Airway epithelial cell (primary cell): ENCODE data around the gene TMEM109. TPM values are rescaled to one million over a fixed set of nuclear protein-coding genes. Genes with fewer than 3 reads are reported as not detected.

ENCODE experiments used
- total RNA-seq: library from RNA; depleted of rRNA; stranded (reverse); fragments of >200 nt; gene quantifications from 2 replicates; pipeline ENCODE4 v1.2.3, GENCODE V29; 2015

Gene TMEM109, protein sequence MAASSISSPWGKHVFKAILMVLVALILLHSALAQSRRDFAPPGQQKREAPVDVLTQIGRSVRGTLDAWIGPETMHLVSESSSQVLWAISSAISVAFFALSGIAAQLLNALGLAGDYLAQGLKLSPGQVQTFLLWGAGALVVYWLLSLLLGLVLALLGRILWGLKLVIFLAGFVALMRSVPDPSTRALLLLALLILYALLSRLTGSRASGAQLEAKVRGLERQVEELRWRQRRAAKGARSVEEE
- total RNA-seq: 36.4 and 47.4 TPM in 2 replicates

DNA sequence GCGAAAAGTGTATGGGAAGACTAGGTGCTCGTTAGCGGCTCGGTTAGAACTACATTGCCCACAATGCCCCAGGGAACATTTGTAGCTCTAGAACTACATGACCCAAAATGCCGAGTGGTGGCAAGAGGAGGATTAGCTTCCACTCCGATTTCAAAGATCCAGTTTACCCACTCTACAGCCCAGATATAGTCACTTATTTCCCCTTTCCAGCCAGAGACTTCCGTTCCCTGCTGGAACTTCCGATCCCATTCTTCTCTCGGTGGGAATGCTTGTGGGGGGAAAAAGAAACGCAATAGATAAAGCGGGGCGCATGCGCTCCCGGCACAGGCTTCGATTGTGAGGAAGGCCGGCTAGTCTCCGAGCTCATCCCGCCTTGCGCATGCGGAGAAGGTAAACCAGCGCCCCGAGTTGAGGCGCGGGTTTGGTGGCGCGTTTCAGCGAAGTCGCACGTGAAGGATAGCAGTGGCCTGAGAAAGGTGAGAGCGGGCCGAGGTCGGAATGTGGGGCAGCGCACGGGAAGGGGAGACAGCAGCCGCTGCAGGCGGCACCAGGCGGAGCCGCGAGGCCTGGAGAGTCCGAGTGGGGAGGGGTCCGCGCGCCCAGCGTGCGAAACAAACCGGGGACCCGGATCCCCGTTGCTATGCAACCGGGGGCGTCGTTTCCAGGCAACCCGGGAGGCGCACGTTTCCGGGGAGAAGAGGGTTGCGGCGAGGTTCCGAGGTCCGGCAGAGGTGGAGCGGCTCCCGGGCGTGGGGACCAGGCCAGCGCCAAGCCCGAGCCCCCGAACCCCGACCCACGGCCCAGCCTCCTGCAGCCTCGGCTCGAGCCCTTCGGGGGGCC is at the start of gene TMEM109:
Gene TMEM109 (plus strand): TSS at position 366 of the 840 bp plus-strand sequence. CDS start 5,536 bp downstream, outside the sequence.

DNA sequence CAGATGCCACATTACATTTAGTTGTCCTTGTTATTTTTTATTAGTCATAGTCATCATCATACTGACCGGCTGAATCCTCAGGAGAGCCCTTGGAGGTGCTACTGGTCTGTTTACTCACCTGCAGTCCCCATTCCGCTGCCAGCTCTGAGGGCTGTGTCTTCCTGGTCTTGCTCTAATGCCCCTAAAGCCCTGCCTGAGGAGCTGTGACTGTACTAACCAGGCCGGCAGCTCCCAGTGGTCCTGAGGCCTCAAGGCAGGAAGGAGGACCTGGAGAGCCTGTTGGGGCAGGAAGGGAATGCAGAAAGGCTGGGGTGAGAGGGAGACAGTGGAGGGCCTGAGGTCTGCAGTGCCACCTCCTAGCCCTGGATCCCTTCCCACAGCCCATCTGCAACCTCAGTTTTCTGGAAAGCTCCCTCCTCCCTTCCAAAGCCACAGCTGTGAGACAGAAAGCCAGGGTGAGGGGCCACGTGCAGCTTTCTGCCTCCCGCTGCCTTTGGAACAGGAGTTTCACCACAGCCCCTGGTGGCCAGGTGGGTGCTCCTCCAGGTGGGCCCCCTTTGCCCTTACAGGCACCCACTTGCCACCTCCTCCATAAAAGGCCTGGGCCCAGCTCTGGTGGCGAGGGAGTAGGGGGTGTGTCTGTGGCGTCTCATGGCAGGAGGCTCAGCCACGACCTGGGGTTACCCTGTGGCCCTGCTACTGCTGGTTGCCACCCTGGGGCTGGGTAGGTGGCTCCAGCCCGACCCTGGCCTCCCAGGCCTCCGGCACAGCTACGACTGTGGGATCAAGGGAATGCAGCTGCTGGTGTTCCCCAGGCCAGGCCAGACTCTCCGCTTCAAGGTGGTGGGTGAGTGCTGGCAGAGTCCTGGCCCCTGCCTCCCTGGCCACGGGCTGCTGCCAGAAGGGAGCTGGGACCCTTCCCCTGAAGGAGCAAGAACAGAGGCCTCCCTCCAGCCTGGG is 46.8 kb upstream of the TMEM109 start, which contains the start of gene ZP1:
Gene ZP1 (plus strand): TSS at position 632 of the 960 bp plus-strand sequence. CDS start 20 bp downstream, at position 652.

DNA sequence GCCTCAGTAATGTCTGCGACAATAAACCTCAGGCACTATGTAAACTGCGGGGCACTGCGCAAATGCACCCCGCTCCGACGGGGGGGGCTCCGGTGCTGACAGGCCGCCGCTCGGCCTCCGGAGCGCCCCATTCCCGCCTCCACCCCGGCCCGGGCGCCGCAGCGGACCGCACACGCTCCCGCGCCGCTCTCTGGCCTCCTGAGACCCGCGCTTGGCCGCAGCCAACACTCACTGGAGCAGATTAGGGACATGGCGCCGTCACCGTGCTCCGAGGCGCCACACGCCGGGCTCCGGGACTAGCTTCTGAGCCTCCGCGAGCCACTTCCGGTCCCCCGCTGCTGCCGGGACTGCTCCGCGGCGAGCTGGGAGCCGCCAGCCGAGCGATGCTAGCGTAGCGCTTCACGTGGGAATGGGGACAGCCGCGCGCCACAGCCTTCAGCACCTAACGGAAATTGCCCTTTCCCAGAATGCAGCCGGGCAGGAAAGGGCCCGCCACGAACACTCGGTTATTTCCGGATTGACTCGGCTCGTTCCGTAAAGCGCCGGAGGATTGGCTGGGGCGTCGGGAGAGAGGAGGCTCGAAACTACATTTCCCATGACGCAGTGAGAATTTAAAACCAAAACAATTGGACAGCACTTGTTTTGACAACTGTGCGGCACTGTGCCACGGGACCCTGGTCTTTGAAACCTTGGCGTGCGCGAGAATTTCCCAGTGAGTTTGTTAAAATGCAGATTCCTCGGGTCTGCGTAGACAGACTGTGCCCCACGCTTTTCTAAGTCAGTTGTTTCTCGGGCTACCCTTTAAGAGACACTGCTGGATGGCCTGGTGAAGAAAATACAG is 7.6 kb upstream of the TMEM109 start, which contains the start of gene PRPF19:
Gene PRPF19 (minus strand): TSS at position 454 of the 841 bp plus-strand sequence. CDS start 203 bp downstream, at position 251.

DNA sequence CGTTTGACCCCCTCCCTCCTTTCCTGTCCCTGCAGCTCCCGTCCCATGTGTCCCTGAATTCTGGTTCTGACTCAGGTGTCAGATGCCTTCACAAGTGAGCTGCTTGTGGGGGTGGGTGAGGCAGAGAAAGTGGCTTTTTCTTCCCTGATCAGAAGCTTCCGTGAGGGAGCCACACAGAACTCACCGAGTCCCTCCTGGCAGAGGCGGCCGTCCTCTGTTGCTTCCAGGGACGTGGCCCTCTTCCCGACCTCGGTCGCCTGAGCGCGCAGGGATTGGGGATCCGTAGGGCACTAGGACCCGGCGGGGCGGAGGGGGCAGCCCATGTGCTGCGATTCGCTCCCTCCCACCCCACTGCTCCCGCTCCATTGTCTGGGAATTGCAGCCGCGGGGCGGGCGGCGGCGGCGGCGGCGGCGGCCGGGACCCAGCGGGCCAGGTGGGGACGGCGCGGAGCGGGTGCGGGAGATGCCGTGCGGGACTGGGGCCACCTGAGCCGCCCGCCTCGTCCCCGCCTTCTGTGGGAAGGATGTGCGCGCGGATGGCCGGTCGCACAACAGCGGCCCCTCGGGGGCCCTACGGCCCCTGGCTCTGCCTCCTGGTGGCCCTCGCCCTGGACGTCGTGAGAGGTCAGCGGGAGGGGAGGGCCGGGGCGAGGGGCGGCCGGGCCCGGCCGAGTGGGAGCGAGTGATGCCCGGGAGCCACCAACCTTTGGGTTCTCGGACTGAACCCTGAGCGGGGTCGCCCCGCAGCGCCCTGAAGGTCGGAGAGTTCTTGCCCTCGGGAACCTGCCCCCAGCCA is 10.3 kb downstream of the TMEM109 start, which contains the start of gene TMEM132A:
Gene TMEM132A (plus strand): TSS at position 351 of the 796 bp plus-strand sequence. CDS start 174 bp downstream, at position 525.

DNA sequence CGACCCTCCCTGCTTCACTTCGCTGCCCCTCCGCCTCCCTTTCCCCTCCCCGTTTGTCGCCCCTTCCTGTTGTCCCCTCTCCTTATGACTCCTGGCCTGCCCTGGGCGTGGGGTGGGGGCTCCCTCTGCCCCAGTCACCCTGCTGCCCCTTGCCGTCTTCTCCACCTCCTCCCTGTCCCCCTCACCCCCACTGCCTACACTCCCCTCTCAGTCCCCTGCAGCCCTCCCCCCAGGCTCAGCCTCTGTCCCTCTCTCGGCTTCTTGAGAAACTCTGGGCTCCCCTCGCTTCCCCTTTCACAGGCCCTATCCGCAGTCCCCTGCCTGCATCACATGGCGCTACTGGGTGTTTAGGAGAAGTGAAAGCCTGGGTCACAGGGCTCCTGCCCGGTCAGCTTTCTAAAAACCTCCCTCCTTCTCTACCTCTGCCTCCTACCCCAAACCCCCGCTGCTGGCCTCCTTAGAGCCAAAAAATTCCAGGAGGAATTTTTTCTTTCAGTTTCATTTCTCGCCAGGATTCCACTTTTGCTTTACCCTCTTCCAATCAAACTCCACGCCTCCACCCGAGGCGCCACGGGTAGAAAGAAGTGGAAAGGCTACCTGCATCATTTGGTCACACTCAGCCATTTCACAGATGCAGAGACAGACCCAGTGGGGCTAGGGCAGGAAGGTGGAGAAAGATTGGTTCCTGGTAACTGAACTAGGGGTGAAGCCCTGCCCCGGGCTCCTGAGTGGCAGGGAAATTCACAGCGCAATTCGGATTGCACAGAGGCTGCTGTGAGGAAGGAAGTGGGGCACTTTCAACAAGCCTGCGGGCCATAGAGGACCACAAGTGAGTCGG is 38.2 kb downstream of the TMEM109 start, which contains the start of gene SLC15A3:
Gene SLC15A3 (minus strand): TSS at position 273 of the 838 bp plus-strand sequence. CDS start 625 bp downstream, outside the sequence.

DNA sequence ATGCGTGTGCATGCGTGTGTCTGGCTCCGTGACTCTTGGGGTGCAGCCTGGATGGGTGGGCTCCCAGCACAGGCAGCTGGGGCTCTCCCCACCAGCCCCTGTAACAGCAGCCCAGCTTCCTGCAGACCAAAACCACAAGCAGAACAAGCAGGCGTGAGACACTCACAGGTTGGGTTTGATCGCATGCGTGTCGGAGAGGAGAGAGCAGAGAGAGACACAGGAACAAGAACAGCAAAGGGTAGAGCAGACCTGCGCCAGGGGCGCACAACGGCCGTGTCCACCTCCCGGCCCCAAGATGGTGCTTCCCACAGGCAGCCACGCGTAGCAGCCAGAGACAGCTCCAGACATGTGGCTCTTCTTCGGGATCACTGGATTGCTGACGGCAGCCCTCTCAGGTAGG is 57.6 kb downstream of the TMEM109 start, which contains the start of gene CD6:
Gene CD6 (plus strand): TSS at position 161 of the 400 bp plus-strand sequence. CDS start 186 bp downstream, at position 347.

Other genes starting within 250 kb of the TMEM109 start
- gene MS4A8, start 214.5 kb upstream of the TMEM109 start, total RNA-seq: not detected in 2 replicates
- not detected in 2 replicates for gene MS4A18, start 189.4 kb upstream of the TMEM109 start, total RNA-seq
- gene MS4A15, start 157.3 kb upstream of the TMEM109 start, total RNA-seq: not detected in 2 replicates
- gene MS4A10, start 128.8 kb upstream of the TMEM109 start, total RNA-seq: not detected in 2 replicates
- gene CCDC86, start 72.0 kb upstream of the TMEM109 start, total RNA-seq: 34.1 and 38.9 TPM in 2 replicates
- gene PTGDR2, start 58.2 kb upstream of the TMEM109 start, total RNA-seq: 0.07 TPM in 1 of 2 replicates, not detected in the other
- gene ZP1, start 46.6 kb upstream of the TMEM109 start, total RNA-seq: not detected in 2 replicates
- 64.0 and 73.1 TPM in 2 replicates for gene PRPF19, start 7.6 kb upstream of the TMEM109 start, total RNA-seq
- gene TMEM132A, start 10.3 kb downstream of the TMEM109 start, total RNA-seq: 107 and 120 TPM in 2 replicates
- 0.05 and 0.07 TPM in 2 replicates for gene SLC15A3, start 38.0 kb downstream of the TMEM109 start, total RNA-seq
- gene CD6, start 57.5 kb downstream of the TMEM109 start, total RNA-seq: 0.19 and 0.28 TPM in 2 replicates
- not detected in 2 replicates for gene CD5, start 188.3 kb downstream of the TMEM109 start, total RNA-seq
- gene VPS37C, start 247.3 kb downstream of the TMEM109 start, total RNA-seq: 7.3 and 19.1 TPM in 2 replicates